CD14-positive monocyte (primary cell): Measurements from ENCODE around the gene CHI3L1. TPM values are rescaled to one million over a fixed set of nuclear protein-coding genes. Genes with fewer than 3 reads are reported as not detected.

Source experiments
- DNase-seq, 3 donors: peaks; one replicate each; pipeline ENCODE4 v3.0.0-alpha.2; 2011 to 2022
- H2AFZ ChIP-seq: 2 replicates; pipeline ENCODE4 v1.6.0; 2012; ENCODE audit warnings: mild to moderate bottlenecking, low read depth, low read length, inconsistent platforms; ENCODE audit not compliant: insufficient read depth, poor library complexity, severe bottlenecking
- H3K27ac ChIP-seq, 2 donors: 1 replicate in 1 of 2; 2 replicates in 1 of 2; pipeline ENCODE4 v1.5.1; 2012 to 2013; ENCODE audit warnings: low read length in 2 of 2, control low read depth in 1 of 2, inconsistent platforms in 1 of 2, low read depth in 1 of 2, mild to moderate bottlenecking in 1 of 2
- H3K27me3 ChIP-seq, 2 donors: one replicate each; pipeline versions ENCODE4 v1.6.0 to v1.6.1; 2011 to 2013; ENCODE audit warnings: low read length in 2 of 2; ENCODE audit not compliant: control insufficient read depth in 2 of 2, insufficient read depth in 2 of 2
- H3K36me3 ChIP-seq, 2 donors: replicated peaks in 1 of 2; 1 replicate in 1 of 2; 2 replicates in 1 of 2; pipeline versions ENCODE4 v1.5.1 to v1.6.1; 2012 to 2013; ENCODE audit warnings: low read length in 2 of 2, control low read depth in 1 of 2, inconsistent platforms in 1 of 2, mild to moderate bottlenecking in 1 of 2; ENCODE audit not compliant: insufficient read depth in 2 of 2, control insufficient read depth in 1 of 2
- H3K4me1 ChIP-seq, 2 donors: 1 replicate in 1 of 2; 2 replicates in 1 of 2; pipeline versions ENCODE4 v1.5.1 to v1.6.1; 2012 to 2013; ENCODE audit warnings: low read length in 2 of 2, control low read depth in 1 of 2, inconsistent platforms in 1 of 2, mild to moderate bottlenecking in 1 of 2, moderate library complexity in 1 of 2; ENCODE audit not compliant: insufficient read depth in 2 of 2, control insufficient read depth in 1 of 2
- H3K4me2 ChIP-seq: replicated peaks from 2 replicates; pipeline ENCODE3; 2012; ENCODE audit warnings: low read length, moderate library complexity, mild to moderate bottlenecking; ENCODE audit not compliant: poor library complexity, severe bottlenecking; ENCODE audit errors: extremely low read depth
- H3K4me3 ChIP-seq, 3 experiments: fragments of 200-600 bp in 1 of 3; sonication (generic) in 1 of 3; replicated peaks in 1 of 3; 1 replicate in 2 of 3; 2 replicates in 1 of 3; pipeline ENCODE4 v1.5.1; 2011 to 2013; ENCODE audit warnings: low read length in 3 of 3, mild to moderate bottlenecking in 3 of 3, control low read depth in 2 of 3, low read depth in 2 of 3, inconsistent platforms in 1 of 3, moderate library complexity in 1 of 3
- H3K79me2 ChIP-seq: 2 replicates; pipeline ENCODE4 v1.6.0; 2012; ENCODE audit warnings: mild to moderate bottlenecking, control low read depth, inconsistent platforms, low read length, moderate library complexity; ENCODE audit not compliant: insufficient read depth
- H3K9ac ChIP-seq: 2 replicates; pipeline ENCODE4 v1.6.0; 2017; ENCODE audit warnings: low read length, mild to moderate bottlenecking; ENCODE audit not compliant: insufficient read depth, poor library complexity, severe bottlenecking
- H3K9me3 ChIP-seq, 2 donors: replicated peaks in 1 of 2; 1 replicate in 1 of 2; 2 replicates in 1 of 2; pipeline versions ENCODE4 v1.5.1 to v1.6.1; 2012 to 2013; ENCODE audit warnings: low read length in 2 of 2, control low read depth in 1 of 2; ENCODE audit not compliant: control insufficient read depth in 1 of 2, insufficient read depth in 1 of 2
- H4K20me1 ChIP-seq: 2 replicates; pipeline ENCODE4 v1.6.0; 2012; ENCODE audit warnings: mild to moderate bottlenecking, low read length, control low read depth, moderate library complexity; ENCODE audit not compliant: insufficient read depth
- H3K27ac Mint-ChIP-seq, 7 donors: one replicate each; pipeline ENCODE4 v1.8.0; 2020; ENCODE audit warnings: mild to moderate bottlenecking in 7 of 7, mixed read lengths in 7 of 7, moderate library complexity in 6 of 7, inconsistent platforms in 2 of 7
- H3K27me3 Mint-ChIP-seq, 3 donors: one replicate each; pipeline ENCODE4 v1.8.0; 2021 to 2022; ENCODE audit warnings: low read depth in 3 of 3, mild to moderate bottlenecking in 3 of 3, mixed read lengths in 3 of 3, moderate library complexity in 3 of 3, inconsistent platforms in 1 of 3
- H3K36me3 Mint-ChIP-seq, 2 donors: one replicate each; pipeline ENCODE4 v1.8.0; 2020; ENCODE audit warnings: mixed read lengths in 2 of 2, inconsistent platforms in 1 of 2, mild to moderate bottlenecking in 1 of 2
- H3K4me1 Mint-ChIP-seq: one replicate; pipeline ENCODE4 v1.8.0; 2020; ENCODE audit warnings: mild to moderate bottlenecking, mixed read lengths
- H3K4me3 Mint-ChIP-seq, 2 donors: one replicate each; pipeline ENCODE4 v1.8.0; 2020; ENCODE audit warnings: mild to moderate bottlenecking in 2 of 2, mixed read lengths in 2 of 2, moderate library complexity in 1 of 2
- H3K9me3 Mint-ChIP-seq, 7 donors: one replicate each; pipeline ENCODE4 v1.8.0; 2020 to 2022; ENCODE audit warnings: mixed read lengths in 7 of 7, mild to moderate bottlenecking in 6 of 7, moderate library complexity in 6 of 7, inconsistent platforms in 2 of 7
- CTCF ChIP-seq: fragments of 200-600 bp; IDR thresholded peaks from one replicate; pipeline ENCODE4 v1.8.0; 2022; ENCODE audit warnings: antibody characterized with exemption, mild to moderate bottlenecking
- WGBS: methylation state at CpG from one replicate; pipeline ENCODE4 v1.1.5; 2013; ENCODE audit warnings: missing lambda C conversion rate; ENCODE audit not compliant: insufficient coverage; 5-methylcytosine and 5-hydroxymethylcytosine counted together
- intact Hi-C, 2 donors: fragments of 100-400 bp; cut with micrococcal nuclease; formaldehyde crosslinking; loops; one replicate each; pipeline versions ENCODE4 v1.15.0 to v1.15.1; 2023
- polyA plus RNA-seq, 3 donors: library from polyadenylated mRNA; depleted of rRNA in 1 of 3; unstranded in 2 of 3; stranded (reverse) in 1 of 3; fragments of 300-500 nt in 2 of 3; fragments of >200 nt in 1 of 3; fragmentation: Illumina TruSeq in 2 of 3; gene quantifications; 1 replicate in 2 of 3; 2 replicates in 1 of 3; pipeline ENCODE4 v1.2.3, GENCODE V29; 2012 to 2021

CHI3L1 gene
- polyA plus RNA-seq, 3 donors: 0.37 to 0.44 (median 0.43) TPM

- H3K27me3 Mint-ChIP-seq: peaks cover 13 to 22% (median 17%) of the 10 kb centered on the region in 3 donors
- 92% methylated on average over 5 of the region's 8 CpGs for WGBS
- peaks cover 0 to 2% (median 0%) of the 10 kb centered on the region in 7 donors for H3K9me3 Mint-ChIP-seq
- peaks cover 11% of the 10 kb centered on the region in 2 donors for H3K4me1 ChIP-seq
- no peaks in the 10 kb centered on the region for H3K36me3 Mint-ChIP-seq
- no peaks in the 10 kb centered on the region for H3K79me2 ChIP-seq
- no peak overlapping the region for H3K27ac ChIP-seq
- no peak for DNase-seq
- peaks cover 16 to 45% of the 10 kb centered on the region in 2 donors for H3K27me3 ChIP-seq
- no peak overlapping the region for H3K27ac Mint-ChIP-seq
- no peak overlapping the region for H3K9ac ChIP-seq
- H3K4me3 ChIP-seq: no peak overlapping the region
- no peaks in the 10 kb centered on the region for H3K36me3 ChIP-seq
- no peaks in the 10 kb centered on the region for H4K20me1 ChIP-seq
- peaks cover 0 to 2% of the 10 kb centered on the region in 2 donors for H3K9me3 ChIP-seq
- no peak overlapping the region for H2AFZ ChIP-seq
- H3K4me1 Mint-ChIP-seq: peaks cover 13% of the 10 kb centered on the region
- intact Hi-C loops: no loop called here
- no peak for TF ChIP-seq CTCF
- no peak overlapping the region for H3K4me3 Mint-ChIP-seq
- no peak overlapping the region for H3K4me2 ChIP-seq
These were observed 46.5 kb downstream of the CHI3L1 start for GRCh38 chr1:203139976-203140475.

- H3K4me3 Mint-ChIP-seq: no peak overlapping the region
These were observed 48.4 kb downstream of the CHI3L1 start for GRCh38 chr1:203138066-203138465.

More at GRCh38 chr1:203138066-203138465, 48.4 kb downstream of the CHI3L1 start:
- Mint-ChIP-seq H3K36me3 (no peaks in the 10 kb centered on the region), H3K27me3 (peaks cover 23 to 33% (median 24%) of the 10 kb centered on the region in 3 donors), H3K9me3 (peaks cover 0 to 2% (median 0%) of the 10 kb centered on the region in 7 donors), H3K27ac (no peak overlapping the region), H3K4me1 (peaks cover 23% of the 10 kb centered on the region)
- Histone ChIP-seq H2AFZ (no peak overlapping the region), H3K79me2 (no peaks in the 10 kb centered on the region), H3K9me3 (peaks cover 0 to 2% of the 10 kb centered on the region in 2 donors), H3K27ac (no peak overlapping the region), H3K4me1 (peaks cover 18 to 23% of the 10 kb centered on the region in 2 donors), H3K9ac (no peak overlapping the region), H3K4me2 (no peak overlapping the region), H3K36me3 (no peaks in the 10 kb centered on the region), H3K27me3 (peaks cover 16 to 48% of the 10 kb centered on the region in 2 donors), H4K20me1 (no peaks in the 10 kb centered on the region), H3K4me3 (no peak overlapping the region)
- no peak for DNase-seq
- intact Hi-C loops: no loop called here
- WGBS: 85% methylated on average over 3 of the region's 3 CpGs
- no peak for TF ChIP-seq CTCF
